Measurements from ENCODE around the gene CAPN9.

CAPN9 gene

GRCh38 chr1:230824551-230824918, 77.3 kb downstream of the CAPN9 start:
- H3K9me3 ChIP-seq (ENCODE audit: low read length): no peaks in the 10 kb centered on the region
- no peaks in the 10 kb centered on the region for H3K4me1 ChIP-seq (ENCODE audit: insufficient read depth, low read length, severe bottlenecking)
- no peak for TF ChIP-seq EZH2 (IDR thresholded peaks at IDR 0.05; ENCODE audit: borderline replicate concordance, low read length)
- no peak for TF ChIP-seq CTCF (IDR thresholded peaks at IDR 0.05; ENCODE audit: low read length)
- H3K27me3 ChIP-seq (ENCODE audit: insufficient read depth, low read length): no peaks in the 10 kb centered on the region
- H3K27ac ChIP-seq (ENCODE audit: low read depth, low read length, poor library complexity, severe bottlenecking): no peak overlapping the region
- no peaks in the 10 kb centered on the region for H3K79me2 ChIP-seq (ENCODE audit: insufficient read depth, low read length)
- no peaks in the 10 kb centered on the region for H4K20me1 ChIP-seq (ENCODE audit: insufficient read depth, low read length)
- no peak overlapping the region for H2AFZ ChIP-seq (ENCODE audit: low read length)
- no peaks in the 10 kb centered on the region for H3K36me3 ChIP-seq (ENCODE audit: insufficient read depth, low read length)
- H3K9ac ChIP-seq (ENCODE audit: low read length): no peak overlapping the region
- no peaks in the 10 kb centered on the region for H3K9me2 ChIP-seq (ENCODE audit: low read depth, low read length)
- H3F3A ChIP-seq (ENCODE audit: insufficient read depth, low read length): no peaks in the 10 kb centered on the region
- no peak overlapping the region for H3K4me2 ChIP-seq (ENCODE audit: low read length)
- no peak overlapping the region for H3K4me3 ChIP-seq (ENCODE audit: low read depth, low read length, poor library complexity, severe bottlenecking)

DNA sequence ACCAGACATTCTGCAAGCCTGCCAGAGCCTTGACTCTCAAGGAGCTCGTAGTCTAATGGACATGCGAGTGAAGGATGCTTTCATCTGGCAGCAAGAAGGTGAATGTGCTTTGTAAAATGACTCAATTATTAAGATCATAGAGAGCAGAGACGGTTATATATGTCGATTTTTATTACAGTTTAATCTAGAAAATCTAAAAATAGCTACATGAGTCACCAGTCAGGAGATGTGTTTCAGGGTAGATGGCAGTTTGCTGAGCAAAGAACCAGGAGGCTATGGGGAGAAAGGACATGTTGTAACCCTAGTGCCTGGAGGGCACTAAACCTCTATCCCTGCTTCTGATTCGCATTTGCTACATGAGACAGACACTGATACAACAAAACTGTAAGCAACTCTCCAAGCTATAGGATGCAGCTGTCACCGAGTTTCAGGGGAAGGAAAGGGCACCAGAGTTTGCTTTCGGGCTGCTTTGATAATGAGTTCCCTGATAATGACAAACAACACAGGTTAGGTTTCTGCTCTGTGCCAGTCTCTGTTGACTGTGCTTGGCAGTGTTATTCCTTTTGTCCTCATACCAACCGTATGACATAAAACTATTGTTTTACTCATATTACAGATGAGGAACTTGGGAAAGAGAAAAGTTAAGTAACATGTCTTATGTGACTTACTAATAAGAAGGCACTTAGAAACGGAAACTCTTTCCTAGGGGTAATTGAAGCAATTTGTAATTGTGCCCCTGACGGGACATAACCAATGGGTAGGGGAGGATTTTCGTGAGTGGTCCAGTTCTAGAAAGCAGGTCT, 77.9 kb downstream of the CAPN9 start:
- H3K36me3 ChIP-seq (ENCODE audit: insufficient read depth, low read length): no peaks in the 10 kb centered on the region
- no peak overlapping the region for H3K9ac ChIP-seq (ENCODE audit: low read length)
- H4K20me1 ChIP-seq (ENCODE audit: insufficient read depth, low read length): no peaks in the 10 kb centered on the region
- no peak overlapping the region for H3K4me3 ChIP-seq (ENCODE audit: low read depth, low read length, poor library complexity, severe bottlenecking)
- H3K9me3 ChIP-seq (ENCODE audit: low read length): no peaks in the 10 kb centered on the region
- H3K9me2 ChIP-seq (ENCODE audit: low read depth, low read length): no peaks in the 10 kb centered on the region
- H3F3A ChIP-seq (ENCODE audit: insufficient read depth, low read length): no peaks in the 10 kb centered on the region
- no peaks in the 10 kb centered on the region for H3K27me3 ChIP-seq (ENCODE audit: insufficient read depth, low read length)
- TF ChIP-seq CTCF (IDR thresholded peaks at IDR 0.05; ENCODE audit: low read length): no peak
- no peak for TF ChIP-seq EZH2 (IDR thresholded peaks at IDR 0.05; ENCODE audit: borderline replicate concordance, low read length)
- no peak overlapping the region for H3K27ac ChIP-seq (ENCODE audit: low read depth, low read length, poor library complexity, severe bottlenecking)
- H3K4me1 ChIP-seq (ENCODE audit: insufficient read depth, low read length, severe bottlenecking): no peaks in the 10 kb centered on the region
- no peak overlapping the region for H3K4me2 ChIP-seq (ENCODE audit: low read length)
- no peaks in the 10 kb centered on the region for H3K79me2 ChIP-seq (ENCODE audit: insufficient read depth, low read length)
- no peak overlapping the region for H2AFZ ChIP-seq (ENCODE audit: low read length)

DNA sequence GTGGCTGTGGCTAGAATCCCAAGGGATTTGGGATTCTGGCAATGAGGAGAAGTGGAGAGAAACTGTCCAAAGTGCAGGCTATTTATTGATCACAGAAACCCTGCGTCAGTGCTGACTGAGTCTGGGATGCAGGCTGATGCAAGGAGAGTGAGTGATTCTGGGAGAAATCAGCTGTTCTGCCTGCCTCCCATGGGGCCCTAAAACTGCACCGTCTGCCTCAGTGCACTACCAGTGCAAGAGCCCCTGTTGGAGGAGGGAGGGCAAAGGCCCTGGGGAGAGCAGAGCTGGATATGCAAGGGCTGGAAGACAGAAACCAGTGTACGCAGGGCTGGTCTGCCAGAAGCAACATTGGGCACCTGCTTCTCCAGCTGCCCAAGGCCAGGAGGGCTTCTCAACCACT, 78.6 kb downstream of the CAPN9 start:
- H3K9me3 ChIP-seq (ENCODE audit: low read length): no peaks in the 10 kb centered on the region

More for the DNA sequence above, 78.6 kb downstream of the CAPN9 start:
- H3K4me3 ChIP-seq (ENCODE audit: low read depth, low read length, poor library complexity, severe bottlenecking): no peak overlapping the region
- H2AFZ ChIP-seq (ENCODE audit: low read length): no peak overlapping the region
- H3F3A ChIP-seq (ENCODE audit: insufficient read depth, low read length): no peaks in the 10 kb centered on the region
- no peak overlapping the region for H3K9ac ChIP-seq (ENCODE audit: low read length)
- H3K27me3 ChIP-seq (ENCODE audit: insufficient read depth, low read length): no peaks in the 10 kb centered on the region
- no peaks in the 10 kb centered on the region for H4K20me1 ChIP-seq (ENCODE audit: insufficient read depth, low read length)
- H3K36me3 ChIP-seq (ENCODE audit: insufficient read depth, low read length): no peaks in the 10 kb centered on the region
- no peaks in the 10 kb centered on the region for H3K9me2 ChIP-seq (ENCODE audit: low read depth, low read length)
- H3K79me2 ChIP-seq (ENCODE audit: insufficient read depth, low read length): no peaks in the 10 kb centered on the region
- no peak for TF ChIP-seq EZH2 (IDR thresholded peaks at IDR 0.05; ENCODE audit: borderline replicate concordance, low read length)
- TF ChIP-seq CTCF (IDR thresholded peaks at IDR 0.05; ENCODE audit: low read length): no peak
- no peaks in the 10 kb centered on the region for H3K4me1 ChIP-seq (ENCODE audit: insufficient read depth, low read length, severe bottlenecking)
- H3K4me2 ChIP-seq (ENCODE audit: low read length): no peak overlapping the region
- no peak overlapping the region for H3K27ac ChIP-seq (ENCODE audit: low read depth, low read length, poor library complexity, severe bottlenecking)

All from OCI-LY1 (cell line).